HG03139 (cell line): Measurements from ENCODE around the gene MOK.
"Not testable (repeated sequence)": the region's sequence is repeated elsewhere in the genome, so short reads cannot be mapped to it uniquely, and the experiment has no call there.

Experiments
- ATAC-seq: cut with Tn5 transposase; IDR thresholded peaks from one replicate; pipeline ENCODE4 v1.9.1; 2021; ENCODE audit not compliant: unreplicated experiment

Gene MOK

DNA sequence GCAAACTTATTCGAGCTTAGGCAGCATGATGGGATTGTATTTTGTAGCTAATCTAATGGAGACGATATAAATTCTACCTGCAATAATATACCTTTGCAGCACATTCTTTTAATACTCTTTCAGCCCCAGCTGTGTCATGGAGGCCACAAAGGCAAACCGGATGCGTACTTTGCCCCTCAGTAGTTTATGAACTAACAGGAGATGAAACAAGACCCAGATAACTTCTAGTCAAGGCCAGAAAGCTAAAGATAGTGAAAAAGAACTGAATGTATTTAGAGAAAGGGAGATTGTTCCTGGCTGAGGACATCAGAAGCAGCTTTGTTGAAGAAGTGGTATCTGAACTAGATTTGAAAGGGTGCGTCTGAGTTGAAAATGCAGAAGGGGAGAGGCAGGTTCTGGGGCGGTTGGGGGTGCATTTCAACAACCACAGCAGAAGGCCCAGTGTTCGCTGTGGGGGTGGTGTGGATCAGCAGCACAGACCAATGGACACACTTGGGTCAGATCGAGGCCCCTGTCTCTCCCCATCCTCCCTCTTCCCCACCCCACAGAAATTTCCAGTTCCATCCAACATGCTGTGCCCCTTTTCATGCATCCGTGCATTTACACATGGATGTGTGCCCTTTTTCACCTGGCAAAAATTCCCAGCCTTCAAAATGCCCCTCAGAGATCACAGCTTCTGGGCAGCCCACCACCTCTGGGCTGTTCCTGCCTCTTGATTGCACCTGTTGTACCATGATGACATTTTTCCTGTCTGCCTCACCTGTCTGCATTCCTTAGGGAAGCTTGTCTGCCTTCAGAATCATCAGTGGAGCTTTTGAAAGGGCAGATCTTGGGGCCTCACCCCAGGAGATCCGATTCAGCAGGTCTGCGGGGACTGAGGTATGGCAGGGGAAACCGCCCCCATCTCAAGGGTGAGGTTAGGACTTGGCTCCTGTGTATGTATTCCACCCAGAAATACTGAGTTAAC lies 16.8 kb upstream of the MOK start:
- ATAC-seq, result no peak

GRCh38 chr14:102320671-102321455 lies 15.9 kb upstream of the MOK start:
- no peak for ATAC-seq

DNA sequence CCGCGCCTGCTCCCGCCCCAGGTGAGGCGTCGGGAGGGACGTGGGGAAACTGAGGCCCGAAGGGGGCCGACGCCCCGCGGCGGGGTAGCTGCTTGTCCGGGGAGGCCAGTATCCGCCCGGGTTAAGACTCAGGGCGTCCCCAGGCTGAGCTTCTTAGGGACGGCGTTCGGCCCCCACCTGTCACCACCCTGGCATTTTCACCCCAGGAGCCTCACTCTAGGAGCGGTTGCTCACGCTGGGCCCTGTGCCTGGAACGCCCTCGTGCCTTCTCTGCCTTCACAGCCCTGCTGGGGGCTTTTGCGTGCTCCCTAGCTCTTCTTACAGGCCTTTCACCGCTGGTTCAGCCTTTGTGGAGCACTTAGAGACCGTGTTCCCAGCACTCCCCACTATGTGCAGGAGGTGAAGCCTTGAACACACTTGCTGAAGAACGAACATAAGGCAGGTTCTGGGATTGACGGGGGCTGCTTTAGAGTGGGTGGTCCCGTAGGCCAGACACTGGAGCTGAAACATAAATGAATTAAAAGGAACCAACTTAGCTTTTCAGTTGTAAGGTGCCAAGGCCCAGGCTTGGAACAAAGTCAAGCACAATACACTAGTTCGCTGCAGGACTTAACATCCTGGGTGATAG lies 15.2 kb upstream of the MOK start:
- ATAC-seq, result peak; percentile 15

- ATAC-seq, result peak; percentile 47
Measured at GRCh38 chr14:102319351-102320032, 14.5 kb upstream of the MOK start, which contains the start of gene ZNF839. TSS of gene ZNF839 (plus strand) at chr14:102319746. CDS start at chr14:102319766, 20 bp downstream.

GRCh38 chr14:102318781-102319276 lies 13.9 kb upstream of the MOK start:
- ATAC-seq, result no peak

GRCh38 chr14:102317564-102318248 lies 12.7 kb upstream of the MOK start:
- no peak for ATAC-seq

GRCh38 chr14:102316743-102317563 lies 12.0 kb upstream of the MOK start:
- peak; percentile 60 for ATAC-seq

GRCh38 chr14:102316338-102316742 lies 11.4 kb upstream of the MOK start:
- ATAC-seq, result no peak

GRCh38 chr14:102315121-102315520 lies 10.2 kb upstream of the MOK start:
- ATAC-seq, result no peak

DNA sequence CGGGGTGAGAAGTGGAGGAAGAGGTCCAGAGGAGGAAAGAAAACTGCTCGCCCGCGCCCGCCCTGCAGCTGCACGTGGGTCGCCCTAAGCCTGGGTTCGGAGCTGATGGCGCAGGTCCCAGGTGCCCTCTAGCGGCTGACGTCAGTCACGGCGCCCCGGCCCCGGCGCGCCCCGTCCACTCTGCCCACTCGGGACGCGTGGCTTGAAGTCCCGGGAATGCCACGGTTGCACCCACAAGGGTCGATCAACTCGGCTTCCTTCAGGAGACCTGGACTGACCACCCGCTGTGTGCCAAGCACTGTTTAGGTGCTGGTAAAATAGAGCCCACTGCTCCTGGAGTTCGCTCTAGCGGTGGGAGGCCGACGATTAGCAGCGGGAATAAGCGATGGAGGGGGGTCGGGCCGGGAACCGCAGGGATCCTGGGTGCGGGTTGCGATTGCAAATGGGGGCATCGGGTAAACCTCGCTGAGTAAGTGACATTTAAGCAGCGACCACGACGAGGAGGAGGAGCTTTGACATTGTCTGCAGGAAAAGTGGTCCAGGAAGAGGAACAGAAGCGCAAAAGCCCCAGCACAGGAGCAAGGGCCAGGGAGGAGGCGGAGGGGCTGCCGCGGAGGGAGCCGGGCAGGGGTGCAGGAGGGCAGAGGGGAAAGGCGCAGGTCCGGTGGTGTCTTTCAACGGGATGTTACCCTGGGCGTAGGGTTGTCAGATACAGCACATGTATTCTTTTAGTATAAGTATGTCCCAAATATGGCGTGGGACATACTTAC lies 9.5 kb upstream of the MOK start:
- ATAC-seq, result peak; percentile 50

DNA sequence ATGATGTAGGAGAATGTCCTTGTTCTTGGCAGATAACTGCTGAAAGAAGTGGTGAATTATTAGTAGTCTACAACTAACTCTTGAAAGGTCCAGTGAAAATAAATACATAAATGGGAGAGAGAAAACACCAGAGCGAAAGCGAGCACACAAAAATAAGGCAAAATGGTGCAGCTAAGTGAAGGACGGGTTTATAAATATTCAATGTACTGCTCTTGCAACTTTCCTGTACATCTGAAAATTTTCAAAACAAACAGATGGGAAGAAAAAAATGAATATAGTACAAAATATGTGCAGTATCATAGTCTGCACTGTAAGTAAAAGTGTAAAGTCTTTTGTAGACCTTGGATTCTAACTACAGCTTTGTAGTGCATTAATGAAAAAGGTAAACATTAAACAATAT lies 1.3 kb downstream of the MOK start:
- ATAC-seq, result no peak

GRCh38 chr14:102298303-102299070 lies 6.5 kb downstream of the MOK start:
- ATAC-seq, result not testable (repeated sequence)

DNA sequence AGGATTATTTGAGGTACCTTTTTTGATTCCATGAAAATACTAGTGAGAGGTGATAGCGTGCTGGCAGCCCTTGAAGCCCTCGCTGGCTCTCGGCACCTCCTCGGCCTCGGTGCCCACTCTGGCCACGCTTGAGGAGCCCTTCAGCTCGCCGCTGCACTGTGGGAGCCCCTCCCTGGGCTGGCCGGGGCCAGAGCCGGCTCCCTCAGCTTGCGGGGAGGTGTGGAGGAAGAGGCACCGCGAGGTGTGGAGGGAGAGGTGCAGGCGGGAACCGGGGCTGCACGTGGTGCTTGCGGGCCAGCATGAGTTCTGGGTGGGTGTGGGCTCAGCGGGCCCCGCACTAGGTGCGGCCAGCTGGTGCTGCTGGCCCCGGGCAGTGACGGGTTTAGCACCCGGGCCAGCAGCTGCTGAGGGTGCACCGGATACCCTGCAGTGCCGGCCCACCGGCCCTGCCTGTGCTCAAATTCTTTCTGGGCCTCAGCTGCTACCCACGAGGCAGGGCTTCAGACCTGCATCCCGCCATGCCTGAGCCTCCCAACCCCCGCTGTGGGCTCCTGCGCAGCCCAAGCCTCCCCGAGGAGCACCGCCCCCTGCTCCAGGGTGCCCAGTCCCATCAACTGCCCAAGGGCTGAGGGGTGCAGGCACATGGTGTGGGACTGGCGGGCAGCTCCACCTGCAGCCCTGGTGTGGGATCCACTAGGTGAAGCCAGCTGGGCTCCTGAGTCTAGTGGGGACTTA lies 7.4 kb downstream of the MOK start:
- ATAC-seq, result no peak

DNA sequence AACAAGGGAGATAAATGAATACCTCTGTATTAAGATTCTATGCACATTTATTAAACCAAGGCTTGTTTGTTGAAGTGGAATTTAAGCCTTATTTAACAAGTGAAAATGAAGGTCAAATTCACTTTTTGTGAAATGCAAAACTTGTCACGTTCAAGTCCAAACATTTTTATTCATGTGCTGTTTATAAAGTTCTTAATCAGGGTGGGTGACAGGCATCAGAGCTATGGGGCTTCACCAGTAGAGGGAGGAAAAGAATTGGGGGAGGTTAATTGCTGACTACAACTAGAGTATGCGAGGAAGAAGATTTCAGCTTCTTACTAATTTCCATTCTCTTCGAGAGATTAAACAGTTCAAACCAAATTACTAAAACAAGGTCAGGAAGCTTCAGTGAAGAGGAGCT lies 9.7 kb downstream of the MOK start:
- no peak for ATAC-seq

- no peak for ATAC-seq
Measured at GRCh38 chr14:102293781-102294180, 11.2 kb downstream of the MOK start.

GRCh38 chr14:102292441-102292840 lies 12.5 kb downstream of the MOK start:
- ATAC-seq, result no peak

DNA sequence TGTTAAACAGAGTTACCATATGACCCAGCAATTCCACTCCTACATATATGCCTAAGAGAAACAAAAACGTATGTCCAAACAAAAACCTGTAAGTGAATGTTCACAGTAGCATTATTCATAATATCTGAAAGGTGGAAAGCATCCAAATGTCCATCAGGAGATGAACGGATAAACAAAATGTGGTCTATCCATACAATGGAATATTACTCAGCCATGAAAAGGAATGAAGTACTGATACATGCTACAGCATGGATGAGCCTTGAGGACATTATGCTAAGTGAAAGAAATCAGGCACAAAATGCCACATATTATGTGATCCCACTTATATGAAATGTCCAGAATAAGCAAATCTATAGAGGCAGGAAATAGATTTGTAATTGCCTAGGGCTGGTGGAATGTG lies 16.8 kb downstream of the MOK start:
- ATAC-seq, result no peak
